Jurkat, Clone E6-1 (cell line): ENCODE data around the gene FAM53B.
A peak's percentile ranks its signal among the peaks of the same experiment; 100 is the strongest.

Experiments used
- DNase-seq: peaks from one replicate; pipeline ENCODE4 v3.0.0-alpha.2; 2011; ENCODE audit warnings: low read depth, low spot score
- H3K4me3 ChIP-seq: 2 replicates; pipeline ENCODE4 v1.5.1; 2011; ENCODE audit warnings: mild to moderate bottlenecking, low read length, control low read depth, moderate library complexity

The FAM53B gene

DNA sequence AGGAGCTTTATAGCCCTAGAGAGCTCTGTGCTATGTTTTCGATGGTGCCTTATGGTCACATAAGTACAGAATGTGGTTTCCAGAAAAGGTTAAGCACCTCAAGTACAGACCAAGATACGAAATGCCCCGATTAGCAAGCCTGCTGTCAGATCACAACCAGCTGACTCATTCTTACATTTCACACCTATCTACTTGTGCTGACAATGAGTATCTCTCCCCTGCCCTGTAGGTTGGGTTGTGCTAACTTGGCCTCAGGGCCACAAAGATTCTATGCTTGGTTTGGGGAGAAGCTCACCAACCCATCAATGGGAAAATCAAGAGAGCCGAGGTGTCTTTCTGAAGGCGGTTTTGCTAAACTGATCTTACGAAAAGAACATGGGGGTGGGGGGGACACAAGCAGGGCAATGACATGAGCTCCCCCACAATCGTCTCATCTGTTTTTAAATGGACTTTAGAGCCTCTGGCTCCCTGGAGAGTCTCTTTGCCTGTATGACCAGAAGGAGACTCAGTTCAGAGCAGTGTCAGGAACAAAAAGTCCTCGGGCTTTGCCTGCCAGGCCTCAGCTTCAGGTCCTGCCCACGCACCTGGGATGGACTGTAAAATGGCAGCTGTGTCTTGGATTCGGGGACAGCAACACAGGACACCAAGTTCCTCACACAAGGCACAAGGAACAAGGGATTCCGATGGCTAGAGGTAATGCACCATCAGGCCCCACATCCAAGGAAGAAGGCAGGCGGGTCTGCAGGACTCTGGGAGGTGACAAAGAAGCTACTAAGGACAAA, 55.1 kb downstream of the FAM53B start:
- no peak for DNase-seq
- no peak overlapping the region for H3K4me3 ChIP-seq

GRCh38 chr10:124688386-124688785, 55.8 kb downstream of the FAM53B start:
- no peak overlapping the region for H3K4me3 ChIP-seq
- DNase-seq = no peak

DNA sequence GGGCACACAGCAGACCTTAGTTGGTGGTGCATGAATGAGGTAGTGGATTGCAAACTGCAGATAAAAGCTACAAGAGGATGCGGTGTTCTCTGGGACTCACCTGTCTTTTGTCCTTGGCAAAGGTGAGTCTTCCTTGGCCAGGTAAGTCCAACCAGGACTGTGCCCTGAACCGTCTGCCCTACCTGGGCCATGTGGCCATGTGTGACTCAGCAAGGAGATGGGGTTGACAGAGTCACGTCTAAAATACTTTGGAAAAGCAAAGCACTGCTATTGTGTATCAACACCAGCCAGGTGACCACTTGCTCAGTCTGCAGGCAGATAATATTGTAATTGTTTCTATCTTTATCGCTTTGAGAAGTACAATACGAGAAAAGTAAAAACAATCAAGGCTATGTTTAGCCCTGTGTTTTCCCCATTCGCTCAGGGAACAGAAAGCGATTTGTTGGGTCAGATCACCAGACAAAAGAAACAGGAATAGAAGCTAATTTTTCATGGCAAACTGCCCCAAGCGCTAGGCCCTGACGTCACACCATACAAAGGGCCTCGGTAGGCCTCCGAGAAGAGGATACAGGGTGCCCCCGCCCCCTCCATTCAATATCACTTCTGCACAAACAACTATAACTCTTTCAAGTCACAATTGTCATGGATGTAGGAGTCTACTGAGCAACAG, 57.3 kb downstream of the FAM53B start:
- no peak for DNase-seq
- H3K4me3 ChIP-seq = no peak overlapping the region

- H3K4me3 ChIP-seq = peak overlapping the region; percentile 32
- peak; percentile 77 for DNase-seq
Measured at GRCh38 chr10:124685261-124685660, 58.9 kb downstream of the FAM53B start.

GRCh38 chr10:124683814-124684213, 60.4 kb downstream of the FAM53B start:
- no peak for DNase-seq
- no peak overlapping the region for H3K4me3 ChIP-seq

DNA sequence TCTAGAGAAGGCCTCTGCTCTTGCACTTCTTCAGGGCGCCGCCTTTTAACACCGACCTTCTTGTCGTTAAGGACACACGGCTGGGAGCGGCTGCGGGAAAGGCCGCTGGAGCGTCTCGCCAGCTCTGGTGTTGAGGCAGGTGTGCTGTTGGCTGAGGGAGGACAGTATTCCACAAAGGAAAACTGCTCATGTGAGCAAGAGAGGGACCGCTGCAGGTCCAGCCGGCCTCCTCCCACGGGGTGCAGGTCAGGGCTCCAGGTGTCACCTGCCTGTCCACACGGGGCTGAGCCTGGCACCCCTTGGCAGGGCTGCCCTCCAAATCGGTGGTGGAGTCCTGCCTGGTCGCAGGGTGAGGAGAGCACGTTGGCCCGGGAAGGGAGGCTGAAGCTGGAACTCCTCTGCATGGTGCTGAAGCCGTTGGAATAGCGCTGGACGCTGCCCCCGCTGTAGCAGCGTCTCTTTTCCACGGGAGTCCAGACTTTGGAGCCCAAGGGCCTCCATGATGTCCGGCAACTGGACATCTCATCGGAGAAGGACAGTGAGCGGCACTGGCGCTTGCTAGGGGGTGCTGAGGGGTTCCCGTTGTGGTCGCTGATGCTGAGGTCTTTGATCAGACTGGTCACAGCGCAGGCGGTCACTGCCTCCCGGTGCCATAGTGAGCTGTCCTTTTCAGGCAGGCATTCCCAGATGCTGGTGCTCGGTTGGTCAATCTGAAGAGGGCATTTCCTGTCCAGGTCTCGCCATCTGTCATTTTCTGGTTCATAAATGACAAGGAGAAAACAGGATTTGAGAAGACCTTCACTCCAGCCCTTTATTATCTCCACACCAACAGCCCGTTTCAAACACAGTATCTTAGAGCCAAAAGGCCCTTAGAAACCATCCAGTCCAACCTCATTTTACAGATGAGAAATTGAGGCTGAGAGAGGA, 62.3 kb downstream of the FAM53B start:
- no peak overlapping the region for H3K4me3 ChIP-seq
- DNase-seq = no peak

DNA sequence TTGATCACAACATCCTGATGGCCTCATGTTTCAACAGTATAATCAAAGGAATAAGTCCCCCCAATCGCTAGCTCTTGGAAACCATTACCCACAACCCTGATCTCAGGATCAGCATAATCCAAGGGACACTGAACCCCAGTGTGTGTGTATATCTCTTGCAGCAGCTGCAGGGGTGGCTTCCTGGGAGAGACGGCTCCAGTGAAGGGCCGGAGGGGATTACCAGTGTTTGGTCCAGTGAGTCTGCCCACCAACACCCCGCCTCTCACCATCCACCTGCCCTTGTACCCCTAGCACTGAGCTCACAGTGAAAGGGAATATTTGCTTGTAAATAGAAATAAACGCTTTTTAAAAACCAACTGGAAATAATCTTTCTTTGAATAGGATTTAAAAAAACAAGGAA, 63.1 kb downstream of the FAM53B start:
- no peak overlapping the region for H3K4me3 ChIP-seq
- no peak for DNase-seq

DNA sequence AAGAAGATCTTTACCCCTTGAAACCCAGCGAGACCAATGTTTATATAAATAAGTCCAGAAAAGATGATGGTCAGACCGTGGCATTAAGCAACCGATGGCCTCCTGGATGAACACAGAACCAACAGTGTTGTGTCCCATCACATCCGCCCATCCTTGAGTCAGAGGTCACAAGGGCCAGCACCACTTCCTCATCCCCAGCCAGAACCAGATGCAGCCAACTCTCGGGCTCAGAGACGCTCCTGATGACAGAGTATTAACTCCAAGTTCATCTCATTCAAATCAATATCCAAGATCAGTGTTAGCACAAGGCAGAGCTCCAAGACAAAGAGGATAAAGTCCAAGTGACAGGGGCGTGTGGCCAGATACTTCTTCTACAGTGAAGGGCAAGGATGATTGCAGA, 63.5 kb downstream of the FAM53B start:
- DNase-seq = no peak
- H3K4me3 ChIP-seq = no peak overlapping the region

GRCh38 chr10:124679401-124679800, 64.8 kb downstream of the FAM53B start:
- no peak for DNase-seq
- H3K4me3 ChIP-seq = peak overlapping the region; percentile 34

- peak; percentile 98 for DNase-seq
- H3K4me3 ChIP-seq = peak overlapping the region; percentile 40
Measured at GRCh38 chr10:124678557-124679240, 65.5 kb downstream of the FAM53B start.

GRCh38 chr10:124677749-124678556, 66.2 kb downstream of the FAM53B start:
- H3K4me3 ChIP-seq = peak overlapping the region; percentile 40
- DNase-seq = no peak

GRCh38 chr10:124677293-124677699, 66.9 kb downstream of the FAM53B start:
- no peak overlapping the region for H3K4me3 ChIP-seq
- no peak for DNase-seq

DNA sequence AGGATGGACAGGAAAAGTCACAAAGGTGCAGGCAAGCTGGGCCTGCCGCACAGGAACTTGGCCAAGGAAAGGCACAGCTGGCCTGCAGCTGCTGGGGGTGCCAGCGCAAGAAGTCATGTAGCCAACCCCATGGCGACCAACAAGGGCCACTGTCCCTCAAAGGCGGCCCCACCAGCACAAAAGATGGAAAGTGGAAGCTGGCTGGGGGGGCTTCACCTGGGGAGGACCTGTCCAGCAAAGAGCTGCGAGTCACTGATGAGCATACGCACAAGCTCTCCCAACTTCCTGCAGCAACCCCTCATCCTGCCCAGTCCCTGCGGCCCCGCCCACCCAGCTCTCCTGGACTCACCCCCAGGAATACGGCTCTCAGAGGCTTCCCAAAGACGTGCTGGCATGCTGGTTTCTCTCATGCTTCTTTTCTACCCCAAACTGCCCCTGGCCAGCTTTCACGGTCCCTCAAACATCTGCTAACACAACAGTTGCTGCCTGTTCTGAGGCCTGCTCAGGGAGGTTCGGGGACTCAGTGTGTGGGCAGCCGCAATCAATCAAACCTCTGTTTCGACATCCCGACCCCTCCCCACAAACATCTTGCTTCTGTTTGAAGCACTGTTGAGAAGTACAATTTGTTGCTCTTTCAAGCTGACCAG, 67.6 kb downstream of the FAM53B start:
- no peak for DNase-seq
- peak overlapping the region; percentile 11 for H3K4me3 ChIP-seq

GRCh38 chr10:124675824-124676223, 68.4 kb downstream of the FAM53B start:
- no peak for DNase-seq
- H3K4me3 ChIP-seq = peak overlapping the region; percentile 11; the same call in 1 of the 2 replicates

DNA sequence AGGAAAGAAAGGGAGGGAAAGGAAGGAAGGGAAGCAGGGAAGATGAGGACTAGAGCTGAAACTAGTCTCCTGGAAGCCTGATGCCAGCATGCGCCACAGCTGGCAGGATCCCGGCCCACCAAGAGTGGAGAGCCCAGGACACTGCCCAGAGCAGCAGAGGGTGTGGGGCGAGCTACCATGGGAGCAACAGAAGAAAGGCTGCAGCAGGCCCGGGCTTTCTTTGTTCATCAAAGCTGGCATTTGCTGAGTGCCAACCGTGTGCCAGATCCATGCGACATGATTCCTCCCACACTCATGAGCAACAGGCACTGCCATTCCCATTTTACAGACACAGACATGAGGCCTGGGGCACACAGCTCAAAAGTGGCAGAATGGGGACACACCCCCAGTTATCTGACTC, 68.9 kb downstream of the FAM53B start:
- no peak for DNase-seq
- no peak overlapping the region for H3K4me3 ChIP-seq

- DNase-seq = no peak
- no peak overlapping the region for H3K4me3 ChIP-seq
Measured at GRCh38 chr10:124674768-124675222, 69.4 kb downstream of the FAM53B start.

DNA sequence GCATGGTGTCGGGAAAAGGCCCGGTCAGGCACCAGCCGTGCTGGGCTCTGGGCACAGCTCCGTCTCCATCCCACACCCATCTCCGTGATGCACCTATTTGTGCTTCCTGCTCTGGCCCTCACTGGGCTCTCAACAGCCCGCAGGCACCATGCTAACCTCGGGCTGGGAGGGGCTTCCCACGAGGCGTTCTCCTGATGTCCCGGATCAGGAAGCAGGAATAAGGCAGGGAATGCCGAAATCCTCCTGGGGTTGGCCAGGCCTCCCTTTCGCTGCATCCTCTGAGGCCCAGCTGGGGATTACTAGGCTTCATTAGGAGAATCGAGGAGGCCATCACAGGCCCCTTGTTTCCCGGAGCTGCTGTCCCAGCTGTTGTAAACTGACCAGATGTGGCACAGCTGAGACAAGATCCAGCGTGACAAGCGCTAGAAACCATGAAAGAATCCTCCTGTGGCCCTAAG, 72.0 kb downstream of the FAM53B start:
- H3K4me3 ChIP-seq = 0 out of 2 replicates have a peak overlapping the region, but pooled peaks have one; percentile 2
- no peak for DNase-seq
